AG08395 (cell line): Measurements from ENCODE around the gene EVI5.
"Not testable (repeated sequence)": the region's sequence is repeated elsewhere in the genome, so short reads cannot be mapped to it uniquely, and the experiment has no call there.

Source experiments
- DNase-seq: peaks from one replicate; pipeline ENCODE4 v3.0.0; 2012; ENCODE audit warnings: mixed read lengths, low spot score

The EVI5 gene

GRCh38 chr1:92575123-92575522 is 209.8 kb downstream of the EVI5 start:
- no peak for DNase-seq

GRCh38 chr1:92572520-92572919 is 212.4 kb downstream of the EVI5 start:
- no peak for DNase-seq

DNA sequence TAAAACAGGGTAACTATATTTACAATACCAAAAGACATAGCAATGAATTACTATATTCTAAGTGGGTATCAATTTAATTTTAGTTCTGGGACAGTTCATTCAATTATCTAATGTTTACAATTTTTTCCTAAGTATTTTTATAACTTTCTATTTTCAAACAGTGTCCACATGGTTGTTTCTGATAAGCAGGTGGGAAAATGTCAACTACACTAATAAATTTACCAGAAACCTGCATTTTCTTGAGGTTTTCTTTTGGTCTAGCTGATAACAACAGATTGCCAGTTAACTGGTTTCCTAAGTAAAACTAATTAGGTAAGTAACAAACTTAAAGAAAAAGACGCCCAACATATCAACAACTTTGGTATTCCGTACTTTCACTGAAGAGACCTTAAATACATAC is 213.3 kb downstream of the EVI5 start:
- no peak for DNase-seq

DNA sequence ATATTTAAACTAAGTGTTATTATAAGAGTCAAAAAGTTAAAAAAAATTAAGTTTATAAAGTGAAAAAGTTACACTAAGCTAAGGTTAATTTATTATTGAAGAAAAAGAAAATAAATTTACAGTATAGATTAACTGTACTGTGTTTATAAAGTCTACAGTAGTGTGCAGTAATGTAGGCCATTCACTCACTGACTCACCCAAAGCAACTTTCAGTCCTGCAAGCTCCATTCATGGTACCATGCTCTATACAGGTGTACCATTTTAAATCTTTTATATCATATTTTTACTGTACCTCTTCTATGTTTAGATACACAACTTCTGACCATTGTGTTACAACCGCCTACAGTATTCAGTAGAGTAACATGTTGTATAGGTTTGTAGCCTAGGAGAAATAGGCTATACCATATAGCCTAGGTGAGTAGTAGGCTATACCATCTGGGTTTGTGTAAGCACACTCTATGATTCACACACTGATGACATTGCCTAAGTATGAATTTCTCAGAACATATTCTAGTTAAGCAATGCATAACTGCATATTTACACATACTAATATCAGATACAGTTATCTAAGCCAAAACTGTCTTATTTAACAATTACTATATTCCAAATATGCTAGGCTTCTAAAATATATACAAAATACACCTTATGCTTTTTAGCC is 217.6 kb downstream of the EVI5 start:
- DNase-seq, result no peak

GRCh38 chr1:92563457-92564216 is 221.3 kb downstream of the EVI5 start:
- DNase-seq, result no peak

DNA sequence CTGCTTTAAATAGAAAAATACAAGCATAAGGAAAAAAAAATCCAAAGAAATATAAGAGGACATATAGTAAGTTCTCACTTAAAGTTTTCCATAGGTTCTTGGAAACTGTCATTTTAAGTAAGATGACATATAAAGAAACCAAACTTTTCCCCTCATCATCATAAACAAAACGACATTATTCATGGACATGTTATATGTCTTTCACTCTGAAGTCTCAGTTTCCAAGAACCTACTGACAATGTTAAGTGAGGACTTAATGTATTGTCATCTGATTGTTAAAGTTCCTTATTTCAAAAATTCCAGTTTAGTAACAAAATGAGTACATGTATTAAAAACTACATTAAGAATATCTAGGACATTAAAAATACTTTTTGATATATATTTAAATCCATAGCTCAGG is 228.6 kb downstream of the EVI5 start:
- no peak for DNase-seq

DNA sequence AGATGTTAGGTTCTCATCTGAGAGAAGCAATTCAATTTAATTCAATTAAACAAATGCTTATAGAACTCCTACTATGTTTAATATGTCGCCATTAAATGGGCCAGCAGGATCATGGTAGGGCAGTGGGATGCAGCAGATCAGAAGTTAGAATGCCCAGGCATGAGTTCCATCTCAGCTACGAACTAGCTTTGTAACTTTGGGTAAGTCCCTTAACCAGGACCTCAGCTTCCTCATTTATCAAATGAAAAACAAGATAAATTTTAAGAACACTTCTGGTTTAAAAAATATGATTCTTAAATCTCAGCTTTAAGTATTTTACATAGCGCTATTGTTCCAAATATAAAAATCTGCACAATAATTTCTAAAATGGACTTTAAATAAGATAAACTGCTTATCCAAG is 230.7 kb downstream of the EVI5 start:
- DNase-seq, result no peak

DNA sequence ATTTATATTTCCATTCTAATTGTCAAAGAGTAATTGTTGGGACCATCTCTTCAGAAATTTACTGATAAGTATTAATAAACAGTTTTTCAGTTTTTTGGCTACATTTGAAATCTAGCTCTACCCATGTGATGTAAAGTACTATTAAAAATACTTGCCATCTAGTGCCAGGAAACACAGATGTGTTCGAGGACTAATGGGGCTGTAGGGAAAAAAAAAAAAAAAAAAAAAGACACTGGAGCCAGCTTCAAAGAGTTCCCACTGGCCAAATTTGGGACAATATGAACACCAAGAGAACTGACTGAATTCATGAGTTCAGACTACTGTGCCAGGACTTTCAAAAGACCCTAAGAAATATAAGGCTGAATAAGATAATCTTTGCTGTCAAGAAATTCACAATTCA is 233.0 kb downstream of the EVI5 start:
- DNase-seq, result no peak

DNA sequence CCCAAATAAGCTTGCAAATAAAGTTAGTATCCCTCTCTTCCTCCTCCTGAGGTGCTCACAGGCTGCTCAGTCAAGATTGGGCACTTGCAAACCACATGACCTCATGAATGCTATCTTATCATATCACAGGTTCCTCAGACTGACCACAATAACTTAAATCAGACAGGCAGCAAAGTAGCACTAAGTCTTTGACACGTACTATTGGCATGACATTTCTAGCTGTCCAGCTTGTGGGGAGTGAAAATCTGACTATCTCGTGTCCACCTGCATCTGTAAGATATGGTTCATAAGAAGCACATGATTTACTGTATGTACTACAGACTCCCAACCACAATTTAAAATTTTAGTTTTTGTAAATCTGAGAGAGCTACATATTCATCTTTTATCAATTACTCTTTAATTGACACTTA is 240.1 kb downstream of the EVI5 start:
- no peak for DNase-seq

GRCh38 chr1:92543131-92544055 is 241.5 kb downstream of the EVI5 start:
- DNase-seq, result no peak

GRCh38 chr1:92538413-92539061 is 246.4 kb downstream of the EVI5 start:
- no peak for DNase-seq

GRCh38 chr1:92538048-92538412 is 246.9 kb downstream of the EVI5 start:
- no peak for DNase-seq

DNA sequence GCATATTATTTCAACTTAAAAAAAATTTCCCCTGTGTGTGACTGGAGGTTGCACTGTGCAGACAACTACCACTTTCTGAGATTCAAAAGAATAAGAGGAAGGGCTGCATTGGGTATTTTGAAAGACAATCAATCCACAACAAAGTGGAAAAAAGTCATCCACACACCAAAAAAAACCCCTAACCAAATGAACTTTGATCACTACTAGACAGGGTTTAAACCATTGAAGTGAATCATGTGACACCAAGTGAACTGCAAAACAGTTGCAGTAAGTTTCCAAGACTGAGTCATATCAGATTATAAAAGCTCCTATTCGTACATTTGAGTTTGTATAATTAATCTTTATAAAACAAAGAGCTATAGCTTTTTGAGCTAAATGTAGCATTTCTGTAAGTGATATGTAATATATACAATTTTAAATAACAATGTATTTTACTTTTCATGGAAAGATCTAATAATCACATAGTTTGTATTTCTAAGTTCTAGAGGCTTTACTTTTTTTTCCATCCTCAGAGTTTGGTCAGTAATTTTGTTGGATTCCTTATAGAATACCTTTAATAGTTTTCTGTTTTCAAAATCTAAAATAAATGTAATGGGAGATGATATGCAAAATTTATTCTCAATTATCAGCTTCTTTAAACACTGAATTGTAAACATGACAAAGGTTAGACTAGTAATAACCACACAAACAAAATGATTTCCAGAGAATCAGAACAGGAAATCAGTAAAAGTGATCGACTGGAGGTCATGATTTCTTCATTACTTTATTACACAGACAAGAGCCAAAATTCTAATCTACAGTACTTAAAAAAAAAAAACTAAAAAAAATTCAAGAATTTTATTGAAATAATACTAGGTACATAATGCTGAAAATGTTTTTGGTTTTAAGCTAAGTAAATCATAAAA is 247.7 kb downstream of the EVI5 start:
- peak; percentile 5 for DNase-seq

- DNase-seq, result no peak
These were observed 248.5 kb downstream of the EVI5 start for GRCh38 chr1:92536211-92536979.

GRCh38 chr1:92532371-92532770 is 252.5 kb downstream of the EVI5 start:
- DNase-seq, result not testable (repeated sequence)

GRCh38 chr1:92531939-92532338 is 253.0 kb downstream of the EVI5 start:
- not testable (repeated sequence) for DNase-seq

GRCh38 chr1:92527670-92528069 is 257.2 kb downstream of the EVI5 start:
- no peak for DNase-seq

- not testable (repeated sequence) for DNase-seq
These were observed 259.8 kb downstream of the EVI5 start for GRCh38 chr1:92524944-92525590.

DNA sequence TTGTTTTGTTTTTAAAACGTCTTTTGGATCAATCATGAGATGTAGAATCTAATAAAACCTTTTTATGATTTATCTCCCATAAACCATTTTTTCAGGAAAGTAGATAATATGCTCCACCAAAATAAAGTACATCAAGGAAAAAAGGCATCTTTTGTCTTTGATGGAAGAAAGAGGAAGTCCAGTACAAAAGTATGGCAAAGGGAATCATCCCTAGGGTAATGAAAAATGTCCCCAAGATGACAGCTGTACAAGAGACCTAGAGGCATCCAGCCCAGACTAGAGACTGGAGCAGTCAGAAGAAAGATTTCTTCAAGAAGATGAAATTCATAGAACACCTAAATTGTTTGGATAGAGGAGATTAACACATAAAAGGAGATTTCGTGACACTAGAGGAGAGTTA is 265.9 kb downstream of the EVI5 start:
- no peak for DNase-seq

GRCh38 chr1:92516574-92516973 is 268.3 kb downstream of the EVI5 start:
- DNase-seq, result no peak
